Activated CD8-positive, alpha-beta memory T cell treated with anti-CD3 and anti-CD28 coated beads, Interleukin-2, amount 50 U/mL, for 4 hours (primary cell): ENCODE data around the gene PRKAG2.

Source experiments
- DNase-seq: peaks from one replicate; pipeline ENCODE4 v3.0.0-alpha.2; 2020

Gene PRKAG2

GRCh38 chr7:151864081-151864480, 12.8 kb downstream of the PRKAG2 start:
- DNase-seq = no peak

DNA sequence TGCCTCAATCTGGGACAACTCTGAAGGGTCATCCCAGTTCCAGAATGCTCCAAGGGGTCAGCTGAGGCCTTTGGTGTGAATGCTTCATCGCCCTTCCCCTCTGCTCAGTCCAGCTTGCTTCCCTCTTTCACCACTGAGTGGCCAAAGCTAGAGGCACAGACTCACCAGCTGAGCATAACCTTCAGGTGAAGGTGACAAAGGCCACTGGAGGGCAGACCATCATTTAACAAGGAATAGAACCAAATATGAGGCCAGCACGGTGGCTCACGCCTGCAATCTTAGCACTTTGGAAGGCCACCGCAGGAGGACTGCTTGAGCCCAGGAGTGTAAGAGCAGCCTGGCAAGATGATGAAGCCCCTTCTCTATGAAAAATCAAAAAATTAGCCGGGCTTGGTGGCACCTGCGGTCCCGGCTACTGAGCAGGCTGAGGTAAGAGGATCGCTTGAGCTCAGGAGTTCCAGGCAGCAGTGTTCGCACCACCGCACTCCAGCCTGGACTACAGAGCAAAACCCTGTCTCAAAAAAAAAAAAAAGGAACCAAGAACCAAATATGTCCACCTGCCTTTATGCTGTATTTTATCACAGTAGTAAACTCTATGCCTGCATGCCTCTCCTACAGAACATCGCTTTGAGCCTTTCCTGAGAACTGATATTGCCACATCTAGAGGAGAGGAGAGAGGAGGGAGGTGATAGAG, 13.4 kb downstream of the PRKAG2 start:
- no peak for DNase-seq

DNA sequence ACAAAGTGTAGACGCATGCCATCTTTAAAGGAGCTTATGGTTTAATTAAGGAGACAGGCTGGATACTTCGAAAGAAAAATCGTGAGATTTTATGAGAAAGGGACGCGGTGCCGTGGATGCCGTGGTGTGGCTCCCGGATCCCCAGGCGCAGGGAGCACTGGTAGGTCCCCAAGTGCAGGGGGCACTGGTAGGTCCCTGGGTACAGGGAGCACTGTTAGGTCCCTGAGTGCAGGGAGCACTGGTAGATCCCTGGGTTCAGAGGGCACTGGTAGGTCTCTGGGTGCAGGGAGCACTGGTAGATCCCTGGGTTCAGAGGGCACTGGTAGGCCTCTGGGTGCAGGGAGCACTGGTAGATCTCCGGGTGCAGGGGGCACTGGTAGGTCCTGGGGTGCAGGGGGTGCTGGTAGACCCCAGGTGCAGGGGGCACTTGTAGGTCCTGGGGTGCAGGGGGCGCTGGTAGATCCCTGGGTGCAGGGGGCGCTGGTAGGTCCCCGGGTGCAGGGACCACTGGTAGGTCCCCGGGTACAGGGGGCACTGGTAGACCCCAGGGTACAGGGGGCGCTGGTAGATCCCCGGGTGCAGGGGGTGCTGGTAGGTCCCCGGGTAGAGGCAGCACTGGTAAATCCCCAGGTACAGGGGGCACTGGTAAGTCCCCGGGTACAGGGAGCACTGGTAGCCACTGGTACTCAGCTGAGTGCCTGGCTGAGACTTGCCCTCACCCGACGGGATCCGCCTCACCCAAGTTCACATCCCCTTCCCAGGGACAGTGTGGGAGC, 14.1 kb downstream of the PRKAG2 start:
- DNase-seq = no peak

DNA sequence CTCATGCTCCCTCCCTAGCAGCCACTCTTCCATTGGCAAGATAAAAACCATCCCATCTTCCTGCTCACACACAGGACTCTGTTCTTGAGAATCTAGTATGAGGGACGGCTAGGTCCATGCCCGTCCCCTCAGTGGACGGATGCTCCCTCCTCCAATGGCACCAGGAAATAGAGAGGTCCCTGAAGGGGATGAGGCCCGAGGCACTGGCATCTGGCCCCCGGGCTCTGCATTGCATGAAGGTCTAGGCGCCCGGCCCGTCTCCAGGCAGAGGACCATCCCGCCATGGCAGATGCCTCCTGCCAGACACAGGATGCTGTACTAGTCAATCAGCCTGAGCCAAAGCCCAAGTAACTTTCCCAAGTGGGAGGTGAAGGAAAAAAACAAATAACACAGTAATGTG, 15.0 kb downstream of the PRKAG2 start:
- DNase-seq = no peak

GRCh38 chr7:151860771-151861170, 16.1 kb downstream of the PRKAG2 start:
- DNase-seq = no peak

GRCh38 chr7:151859948-151860685, 16.8 kb downstream of the PRKAG2 start:
- DNase-seq = no peak

DNA sequence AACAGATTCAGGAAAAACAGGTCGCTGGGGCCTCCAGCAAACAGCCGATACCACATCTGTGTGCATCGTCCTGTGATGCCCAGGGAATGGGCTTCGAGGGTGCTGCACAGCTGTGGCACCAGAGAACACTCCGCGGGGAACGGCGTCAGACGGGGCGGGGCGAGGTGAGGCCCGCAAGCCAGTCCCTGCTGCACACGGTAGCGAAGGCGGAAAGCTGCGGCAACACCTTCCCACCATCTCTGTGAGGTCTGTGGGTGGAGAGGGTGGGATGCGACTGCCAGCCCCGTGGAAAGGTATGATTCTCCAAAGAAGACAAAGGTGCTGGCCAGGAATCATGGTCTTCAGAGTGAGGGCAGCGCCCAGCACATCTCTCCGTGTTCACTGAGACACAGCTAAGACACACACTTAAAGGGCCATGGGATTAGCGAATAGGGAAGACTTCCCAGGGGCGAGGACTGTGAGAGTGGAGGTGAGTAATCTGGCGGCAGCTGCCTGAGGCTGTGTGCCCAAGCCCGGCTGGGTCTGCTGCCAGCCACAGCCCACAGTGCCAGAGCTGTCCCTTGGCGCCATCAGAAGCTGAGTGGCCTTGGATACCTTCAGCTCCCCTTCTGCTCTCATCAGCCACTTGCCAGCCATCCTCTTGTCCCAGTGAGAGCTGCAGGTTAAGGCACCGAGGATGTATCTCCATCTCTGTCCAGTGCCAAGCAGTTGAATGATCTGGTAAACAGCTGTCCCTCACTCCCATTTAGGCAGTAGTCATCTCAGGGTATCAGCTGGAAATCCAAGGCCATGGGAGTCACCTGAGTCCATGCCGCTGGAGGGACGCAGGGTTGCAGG, 17.6 kb downstream of the PRKAG2 start:
- no peak for DNase-seq

DNA sequence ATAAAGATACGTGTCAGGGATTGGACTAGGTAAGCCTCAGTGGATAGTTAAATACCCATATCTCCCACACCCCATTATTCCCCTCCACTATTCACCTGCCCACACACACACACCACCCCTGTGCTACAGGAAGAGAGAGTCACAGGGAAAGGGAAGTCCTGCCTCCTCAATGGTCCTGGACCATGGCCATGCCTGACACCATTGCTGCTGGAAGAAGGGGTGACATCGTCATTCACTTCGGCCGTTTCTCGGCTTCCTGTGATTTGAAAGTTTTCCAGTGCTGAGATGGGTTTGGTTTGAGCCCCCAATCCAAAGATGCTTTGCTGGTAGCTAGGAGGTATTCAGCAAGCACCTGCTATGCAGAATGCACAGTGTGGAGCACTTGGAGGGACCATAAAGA, 18.5 kb downstream of the PRKAG2 start:
- no peak for DNase-seq

DNA sequence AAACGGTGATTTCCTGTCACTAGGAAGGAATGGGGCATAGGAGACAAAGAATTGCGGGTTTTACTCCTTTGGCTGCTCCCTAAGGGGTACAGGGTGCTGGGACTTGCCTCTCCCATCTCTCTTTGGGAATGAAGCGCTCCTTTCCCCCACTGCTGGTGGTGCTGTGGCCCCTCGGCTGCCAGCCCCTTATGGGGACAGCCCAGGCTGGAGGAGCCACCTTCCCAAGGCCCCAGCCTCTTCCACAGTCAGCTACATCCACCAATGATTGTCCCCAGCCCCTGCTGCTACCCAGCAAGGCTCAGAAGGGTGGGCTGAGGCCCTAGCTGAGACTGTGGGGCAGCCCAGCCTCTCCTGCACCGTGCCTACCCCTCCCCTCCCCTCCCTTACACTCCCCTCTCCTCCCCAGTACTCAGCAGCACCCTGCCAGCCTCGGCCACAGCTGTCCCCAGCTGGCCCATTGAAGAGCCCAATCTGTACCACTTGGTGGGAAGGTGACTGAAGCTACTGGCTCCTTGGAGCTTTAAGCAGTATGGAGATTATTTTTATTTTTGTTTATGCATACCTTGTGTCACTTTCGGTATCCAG, 19.0 kb downstream of the PRKAG2 start:
- DNase-seq = no peak

- no peak for DNase-seq
Measured at GRCh38 chr7:151857412-151857811, 19.5 kb downstream of the PRKAG2 start.

- DNase-seq = no peak
Measured at GRCh38 chr7:151856516-151856915, 20.4 kb downstream of the PRKAG2 start.

DNA sequence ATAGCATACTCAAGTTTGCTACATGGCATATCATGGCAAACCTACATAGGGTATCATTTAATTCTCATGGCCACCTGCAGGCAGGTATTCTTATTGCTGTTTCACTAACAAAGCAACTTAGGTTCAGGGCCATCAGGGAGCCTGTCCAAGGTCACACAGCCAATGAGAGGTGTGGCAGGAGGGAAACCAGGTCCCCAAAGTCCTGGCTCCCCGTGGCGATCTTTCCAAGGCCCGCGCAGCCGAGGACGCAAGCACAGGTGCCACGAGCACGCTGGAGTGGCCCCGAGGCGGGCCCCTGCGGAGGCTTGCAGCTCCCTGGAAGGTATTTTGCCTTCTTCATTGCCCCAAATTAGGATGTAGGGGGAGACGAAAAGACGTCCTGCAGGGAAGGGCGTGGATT, 20.8 kb downstream of the PRKAG2 start:
- DNase-seq = no peak

DNA sequence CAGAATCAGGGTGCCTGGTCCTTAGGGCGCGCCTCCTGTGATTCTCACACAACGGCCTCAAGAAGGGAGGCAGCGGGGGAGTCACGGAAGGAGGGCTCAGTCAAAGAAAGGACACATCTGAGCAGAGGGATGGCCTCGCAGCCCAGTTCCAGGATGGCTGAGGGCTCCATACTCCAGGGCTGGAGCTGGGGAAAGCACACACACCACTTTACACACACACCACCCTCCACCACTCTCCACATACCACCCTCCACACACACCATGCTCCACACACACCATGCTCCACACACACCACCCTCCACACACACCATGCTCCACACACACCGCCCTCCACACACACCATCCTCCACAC, 22.2 kb downstream of the PRKAG2 start:
- no peak for DNase-seq

DNA sequence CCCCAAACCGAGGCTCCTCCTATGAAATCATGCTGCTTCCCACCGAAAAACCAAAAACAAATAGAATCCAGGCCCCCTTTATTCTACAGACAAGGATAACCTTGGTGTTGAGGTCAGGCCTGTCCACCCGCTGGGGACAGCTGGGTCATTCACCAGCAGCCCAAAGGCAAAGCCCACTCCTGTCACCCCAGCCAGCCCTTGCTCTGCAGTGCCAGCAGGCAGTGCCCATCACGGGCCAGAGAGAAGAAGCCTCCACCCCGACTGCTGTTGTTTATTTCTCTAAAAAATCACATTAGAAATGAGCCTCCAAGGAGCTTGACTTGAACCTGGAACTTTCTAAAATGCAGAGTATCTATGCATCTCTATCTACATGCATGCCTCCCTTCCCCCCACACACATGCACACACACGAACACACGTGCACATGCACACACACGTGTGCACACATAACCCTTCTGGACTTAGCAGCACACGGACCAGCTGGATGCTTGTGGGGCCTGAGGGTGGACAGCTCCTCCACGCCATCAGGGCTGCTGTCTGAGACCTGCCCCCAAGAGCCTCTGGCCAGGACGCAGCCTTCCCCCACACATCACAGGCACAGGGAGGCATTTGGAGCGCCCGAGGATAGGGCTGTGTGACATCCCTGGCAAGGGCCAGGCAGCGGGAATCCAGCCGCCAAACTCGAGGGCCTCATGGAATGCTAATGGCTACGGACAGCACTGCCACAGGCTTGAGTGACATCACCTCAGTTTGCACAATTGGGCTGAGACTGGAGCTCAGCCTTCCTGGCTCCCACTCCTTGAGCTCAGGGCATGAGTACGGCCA, 22.8 kb downstream of the PRKAG2 start:
- DNase-seq = no peak

DNA sequence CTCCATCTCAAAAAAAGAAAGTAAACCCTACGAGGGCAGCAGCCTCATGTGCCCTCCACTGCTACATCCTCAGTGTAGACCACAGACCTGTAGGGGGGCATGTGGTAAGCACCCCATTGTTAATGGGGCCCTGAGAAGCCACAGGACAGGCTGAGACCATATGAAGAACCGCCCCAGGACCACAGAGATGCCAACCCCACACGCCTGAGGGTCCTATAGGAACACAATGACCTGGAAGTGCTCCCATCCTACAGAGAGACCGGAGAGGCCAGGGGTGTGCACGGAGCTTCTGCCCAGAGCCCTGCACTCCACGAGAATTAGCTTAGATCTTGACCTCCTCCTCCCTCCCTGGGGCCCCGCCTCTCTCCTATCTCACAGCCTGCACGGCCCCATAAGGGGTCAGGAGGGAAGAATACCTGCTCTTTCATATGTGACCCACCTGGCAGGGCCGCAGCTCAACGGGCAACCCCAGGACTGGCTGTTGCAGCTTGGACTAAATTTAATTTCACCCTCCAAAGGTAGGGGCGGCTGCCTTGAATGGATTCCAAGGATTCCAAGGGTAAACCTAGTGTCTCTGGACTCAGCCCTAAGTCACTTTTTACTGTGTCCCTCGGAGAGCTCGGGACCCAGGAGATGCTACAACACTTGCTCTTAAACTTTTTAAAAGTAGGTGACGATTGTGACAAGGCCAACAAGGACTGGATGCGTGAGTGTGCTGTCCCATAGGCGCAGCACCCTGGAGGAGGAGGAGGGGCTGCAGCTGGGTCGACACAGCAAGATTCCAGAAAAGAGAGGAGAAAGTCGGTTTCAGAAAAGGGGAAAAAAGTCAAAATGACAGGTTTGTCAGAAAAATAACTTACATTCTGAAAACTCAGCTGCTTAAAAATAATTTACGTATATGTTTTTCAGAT, 24.2 kb downstream of the PRKAG2 start:
- DNase-seq = no peak

GRCh38 chr7:151851782-151852181, 25.1 kb downstream of the PRKAG2 start:
- DNase-seq = no peak

DNA sequence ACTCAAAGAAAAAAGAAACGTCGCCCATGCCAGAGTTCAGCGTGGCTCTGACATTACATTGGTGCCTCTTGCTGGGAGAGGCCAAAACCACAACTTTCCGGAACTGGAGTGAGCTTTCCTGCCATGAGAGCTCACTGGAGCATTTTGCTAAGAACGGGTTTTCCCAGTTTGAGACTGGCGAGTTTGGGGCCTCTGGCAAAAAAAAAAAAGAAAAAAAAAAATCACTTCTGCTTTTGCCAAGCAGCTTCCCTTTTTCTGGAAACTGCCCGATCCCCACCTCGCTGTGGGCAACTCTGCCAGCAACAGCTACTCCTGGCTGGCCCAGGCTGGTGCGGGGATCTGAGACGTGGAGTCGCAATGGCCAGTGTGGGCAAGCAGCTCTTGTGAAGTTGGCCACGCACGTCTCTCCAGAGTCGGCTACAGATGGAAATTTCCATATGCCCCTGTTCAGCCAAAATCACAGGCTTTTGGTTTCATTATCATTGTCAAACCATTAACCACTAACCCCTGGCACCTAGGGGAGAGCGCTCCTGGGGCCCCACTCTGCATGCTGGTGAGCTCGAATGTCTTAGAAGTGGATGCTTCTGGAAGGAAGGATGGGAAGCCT, 25.7 kb downstream of the PRKAG2 start:
- no peak for DNase-seq

DNA sequence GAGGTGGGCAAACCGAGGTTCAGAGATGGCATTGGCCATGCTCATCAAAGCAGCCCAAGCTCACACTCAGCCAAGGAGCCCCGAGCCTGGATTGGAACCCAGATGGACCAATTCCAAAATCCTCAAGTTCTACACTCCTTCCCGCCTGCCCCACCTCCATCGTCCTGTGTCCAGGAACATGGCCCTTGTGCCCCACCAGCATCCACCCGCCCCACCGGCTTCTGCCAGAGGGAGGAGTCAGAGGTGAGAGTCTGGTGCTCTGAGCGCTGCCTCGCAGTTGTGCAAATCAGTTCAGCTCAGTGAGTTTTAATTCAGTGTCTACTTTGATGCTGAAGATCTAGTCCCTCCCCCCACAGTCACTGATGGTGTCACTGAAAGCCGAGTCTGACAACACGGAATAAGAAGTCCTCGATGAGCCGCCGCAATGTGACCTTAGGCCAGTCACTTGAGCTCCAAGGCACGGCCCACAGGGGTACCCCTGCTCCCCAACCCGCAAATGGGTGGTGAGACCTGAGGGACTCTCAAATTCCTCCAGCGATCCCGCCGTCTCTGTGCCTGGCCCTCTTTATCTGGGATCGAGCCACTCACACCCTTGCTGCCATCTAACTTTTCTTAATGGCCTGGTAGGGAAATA, 26.3 kb downstream of the PRKAG2 start:
- DNase-seq = no peak

- DNase-seq = no peak
Measured at GRCh38 chr7:151849879-151850260, 27.0 kb downstream of the PRKAG2 start.
